SK-N-SH (cell line): ENCODE measurements around the gene KRTAP16-1. TPM values are rescaled to one million over a fixed set of nuclear protein-coding genes. Genes with fewer than 3 reads are reported as not detected.

Experiments
- CTCF ChIA-PET: fragments of 300-600, 350-600 bp; formaldehyde crosslinking; extraction: SDS; loops from one replicate; lab custom pipeline; 2021; lab: Yijun Ruan, JAX
- POLR2A ChIA-PET: fragments of 350-600 bp; sonication (Branson Sonifier 250); formaldehyde crosslinking; extraction: SDS; loops from one replicate; lab custom pipeline; 2020; ENCODE audit warnings: antibody characterized with exemption, inconsistent platforms; lab: Yijun Ruan, JAX
- DNase-seq: peaks from one replicate; pipeline ENCODE4 v3.0.0; 2012
- H2AFZ ChIP-seq: fragments of 200-600 bp; sonication (generic); 2 replicates; pipeline ENCODE4 v1.8.1; 2016; ENCODE audit warnings: antibody characterized with exemption, mild to moderate bottlenecking, low read depth
- H3F3A ChIP-seq: fragments of 200-600 bp; sonication (generic); replicated peaks from 2 replicates; pipeline ENCODE3; 2016; ENCODE audit warnings: antibody characterized with exemption, mild to moderate bottlenecking; ENCODE audit not compliant: insufficient read depth
- H3K27ac ChIP-seq, 2 experiments: fragments of 200-500 bp in 1 of 2; fragments of 200-600 bp in 1 of 2; sonication (Bioruptor generic) in 1 of 2; sonication (generic), shearing (Covaris generic) in 1 of 2; 2 replicates each; pipeline versions ENCODE4 v1.5.1 to v1.6.1; 2014 to 2016; ENCODE audit warnings: low read depth in 2 of 2, inconsistent platforms in 1 of 2, low read length in 1 of 2, mild to moderate bottlenecking in 1 of 2, mixed read lengths in 1 of 2
- H3K27me3 ChIP-seq: fragments of 200-600 bp; sonication (generic), shearing (Covaris generic); 2 replicates; pipeline ENCODE4 v1.6.1; 2016; ENCODE audit warnings: mixed run types; ENCODE audit not compliant: insufficient read depth
- H3K36me3 ChIP-seq, 2 experiments: fragments of 200-500 bp in 1 of 2; fragments of 200-600 bp in 1 of 2; sonication (Bioruptor generic) in 1 of 2; sonication (generic) in 1 of 2; replicated peaks in 1 of 2; 2 replicates each; pipeline versions ENCODE3 to v1.5.1; 2014 to 2016; ENCODE audit warnings: low read length in 1 of 2, mild to moderate bottlenecking in 1 of 2; ENCODE audit not compliant: insufficient read depth in 2 of 2, control insufficient read depth in 1 of 2
- H3K4me1 ChIP-seq, 2 experiments: fragments of 200-500 bp in 1 of 2; fragments of 200-600 bp in 1 of 2; sonication (Bioruptor generic) in 1 of 2; sonication (generic), shearing (Covaris generic) in 1 of 2; 2 replicates each; pipeline versions ENCODE4 v1.5.1 to v1.6.1; 2014 to 2016; ENCODE audit warnings: low read depth in 1 of 2, low read length in 1 of 2, mixed run types in 1 of 2; ENCODE audit not compliant: insufficient read depth in 2 of 2, control insufficient read depth in 1 of 2
- H3K4me2 ChIP-seq: fragments of 200-600 bp; sonication (generic), shearing (Covaris generic); 2 replicates; pipeline ENCODE4 v1.6.1; 2017; ENCODE audit warnings: mixed run types
- H3K4me3 ChIP-seq, 2 experiments: fragments of 200-500 bp in 1 of 2; fragments of 200-600 bp in 1 of 2; sonication (Bioruptor generic) in 1 of 2; sonication (generic), shearing (Covaris generic) in 1 of 2; 2 replicates each; pipeline versions ENCODE4 v1.5.1 to v1.8.1; 2014 to 2016; ENCODE audit warnings: low read depth in 2 of 2, inconsistent platforms in 1 of 2, low read length in 1 of 2, mild to moderate bottlenecking in 1 of 2, mixed read lengths in 1 of 2, moderate library complexity in 1 of 2
- H3K79me2 ChIP-seq: fragments of 200-600 bp; sonication (generic); 2 replicates; pipeline ENCODE4 v1.8.1; 2017; ENCODE audit warnings: mild to moderate bottlenecking; ENCODE audit not compliant: insufficient read depth
- H3K9ac ChIP-seq: fragments of 200-600 bp; sonication (generic); 2 replicates; pipeline ENCODE4 v1.6.1; 2017; ENCODE audit warnings: mixed run types
- H3K9me2 ChIP-seq: fragments of 200-600 bp; sonication (generic); 2 replicates; pipeline ENCODE4 v1.6.1; 2017; ENCODE audit warnings: mixed run types
- H3K9me3 ChIP-seq: fragments of 200-600 bp; sonication (generic); 2 replicates; pipeline ENCODE4 v1.6.1; 2017; ENCODE audit warnings: mixed run types, mild to moderate bottlenecking, moderate library complexity
- H4K20me1 ChIP-seq: fragments of 200-600 bp; sonication (generic); 2 replicates; pipeline ENCODE4 v1.6.1; 2017; ENCODE audit warnings: mild to moderate bottlenecking, mixed run types; ENCODE audit not compliant: insufficient read depth
- CTCF ChIP-seq: fragments of 200-600 bp; sonication (generic); IDR thresholded peaks from 2 replicates; pipeline ENCODE4 v1.6.1; 2017; ENCODE audit warnings: antibody characterized with exemption, mild to moderate bottlenecking, moderate library complexity
- ELF1 ChIP-seq: IDR thresholded peaks from 2 replicates; pipeline ENCODE4 v1.4.0; 2012
- FOSL2 ChIP-seq: IDR thresholded peaks from 2 replicates; pipeline ENCODE4 v1.4.0; 2012; ENCODE audit warnings: low read depth, mild to moderate bottlenecking, moderate library complexity, borderline replicate concordance
- FOXJ3 ChIP-seq: sonication (generic); formaldehyde crosslinking; IDR thresholded peaks from 2 replicates; pipeline ENCODE4 v1.5.1; 2020; ENCODE audit warnings: mild to moderate bottlenecking, missing genetic modification reagents
- GABPA ChIP-seq: IDR thresholded peaks from 2 replicates; pipeline ENCODE4 v1.4.0; 2012; ENCODE audit warnings: low read depth, mild to moderate bottlenecking
- NFIC ChIP-seq: IDR thresholded peaks from 2 replicates; pipeline ENCODE4 v1.4.0; 2012; ENCODE audit warnings: borderline replicate concordance
- PBX3 ChIP-seq: IDR thresholded peaks from 2 replicates; pipeline ENCODE4; 2012
- RAD21 ChIP-seq: IDR thresholded peaks from 2 replicates; pipeline ENCODE4 v1.6.1; 2012; ENCODE audit warnings: mild to moderate bottlenecking, low read length
- RCOR1 ChIP-seq: fragments of 150-350 bp; IDR thresholded peaks from 2 replicates; pipeline ENCODE4 v1.6.1; 2017; ENCODE audit warnings: antibody characterized with exemption, low read length
- RFX5 ChIP-seq: IDR thresholded peaks from 2 replicates; pipeline ENCODE4 v1.6.1; 2012; ENCODE audit warnings: mild to moderate bottlenecking, improper control_type of control experiment, low read length
- SIN3A ChIP-seq: IDR thresholded peaks from 2 replicates; pipeline ENCODE4 v1.6.1; 2012; ENCODE audit warnings: low read depth, mild to moderate bottlenecking, low read length, moderate library complexity, borderline replicate concordance
- TEAD4 ChIP-seq: IDR thresholded peaks from 2 replicates; pipeline ENCODE4 v1.4.0; 2012; ENCODE audit warnings: mild to moderate bottlenecking, borderline replicate concordance; ENCODE audit not compliant: insufficient read depth
- USF1 ChIP-seq: IDR thresholded peaks from 2 replicates; pipeline ENCODE4 v1.4.0; 2012; ENCODE audit warnings: low read depth, borderline replicate concordance
- YY1 ChIP-seq: IDR thresholded peaks from 2 replicates; pipeline ENCODE4 v1.4.0; 2012; ENCODE audit warnings: low read depth, mild to moderate bottlenecking
- ZBTB33 ChIP-seq: IDR thresholded peaks from 2 replicates; pipeline ENCODE4 v1.4.0; 2012; ENCODE audit warnings: low read depth, borderline replicate concordance
- WGBS: methylation state at CpG from one replicate; pipeline ENCODE4 v1.1.6; 2017; ENCODE audit warnings: low lambda C conversion rate; 5-methylcytosine and 5-hydroxymethylcytosine counted together
- polyA plus RNA-seq, 3 experiments: library from polyadenylated mRNA; depleted of rRNA; stranded (reverse); fragments of >200 nt; gene quantifications; 2 replicates each; pipeline ENCODE4 v1.2.3, GENCODE V29; 2012

The KRTAP16-1 gene
- polyA plus RNA-seq, 1 of the 3 experiments (the other 2 are of a cell fraction): not detected

GRCh38 chr17:41327411-41328120, 18.5 kb upstream of the KRTAP16-1 start:
- POLR2A ChIA-PET: no interaction called here
- TF ChIP-seq TEAD4: no peak
- no peak for TF ChIP-seq YY1
- no peak for TF ChIP-seq USF1
- no peak for TF ChIP-seq PBX3
- TF ChIP-seq ELF1: no peak
- TF ChIP-seq FOSL2: no peak
- no peak for TF ChIP-seq RAD21
- TF ChIP-seq CTCF: no peak
- TF ChIP-seq RFX5: no peak
- TF ChIP-seq SIN3A: no peak
- TF ChIP-seq FOXJ3 (CRISPR knock-in tag): no peak
- TF ChIP-seq GABPA: no peak
- no peak for TF ChIP-seq NFIC
- TF ChIP-seq RCOR1: no peak
- TF ChIP-seq ZBTB33: no peak

More at GRCh38 chr17:41327411-41328120, 18.5 kb upstream of the KRTAP16-1 start:
- H3K27me3 ChIP-seq: no peaks in the 10 kb centered on the region
- H3K27ac ChIP-seq: no peak overlapping the region
- no peak for DNase-seq
- 79% methylated on average over 4 of the region's 8 CpGs for WGBS
- no peaks in the 10 kb centered on the region for H3K9me3 ChIP-seq
- H4K20me1 ChIP-seq: no peaks in the 10 kb centered on the region
- H3K9me2 ChIP-seq: no peaks in the 10 kb centered on the region
- H3K4me3 ChIP-seq: no peak overlapping the region
- no peak overlapping the region for H2AFZ ChIP-seq
- no peak overlapping the region for H3K9ac ChIP-seq
- no peaks in the 10 kb centered on the region for H3K36me3 ChIP-seq
- no peaks in the 10 kb centered on the region for H3K79me2 ChIP-seq
- no peak overlapping the region for H3K4me2 ChIP-seq
- no peaks in the 10 kb centered on the region for H3F3A ChIP-seq
- CTCF ChIA-PET: interaction anchor here (1.5 to 2.4 kb wide), 2 partner anchors 222 to 321 kb away, joined by 4 to 28 read pairs; no protein-coding TSS in a partner anchor
- no peaks in the 10 kb centered on the region for H3K4me1 ChIP-seq
